Left lung (tissue), 10 donors: ENCODE results near the gene DOK7. TPM values are rescaled to one million over a fixed set of nuclear protein-coding genes. Genes with fewer than 3 reads are reported as not detected.

Source experiments
- ATAC-seq: fragments of 200-7000 bp; cut with Tn5 transposase; one replicate; pipeline ENCODE4 v1.9.1; 2020; ENCODE audit warnings: moderate library complexity
- DNase-seq, 4 donors: peaks; one replicate each; pipeline ENCODE4 v3.0.0-alpha.2; 2013 to 2020
- H3K27ac ChIP-seq, 2 donors: fragments of 200-600 bp; sonication (generic) in 1 of 2; one replicate each; pipeline versions ENCODE4 v1.5.0 to v1.8.0; 2020 to 2021
- H3K27me3 ChIP-seq, 2 donors: fragments of 200-600 bp; sonication (generic) in 1 of 2; one replicate each; pipeline versions ENCODE4 v1.5.0 to v1.8.0; 2020 to 2021
- H3K36me3 ChIP-seq, 2 donors: fragments of 200-600 bp; sonication (generic) in 1 of 2; one replicate each; pipeline versions ENCODE4 v1.5.0 to v1.8.0; 2020 to 2021
- H3K4me1 ChIP-seq, 2 donors: fragments of 200-600 bp; one replicate each; pipeline ENCODE4 v1.8.0; 2021
- H3K4me3 ChIP-seq, 2 donors: fragments of 200-600 bp; sonication (generic) in 1 of 2; one replicate each; pipeline versions ENCODE4 v1.5.0 to v1.8.0; 2020 to 2021; ENCODE audit warnings: mild to moderate bottlenecking in 1 of 2
- H3K9me3 ChIP-seq, 2 donors: fragments of 200-600 bp; sonication (generic) in 1 of 2; one replicate each; pipeline versions ENCODE4 v1.5.0 to v1.8.0; 2020 to 2021
- intact Hi-C, 2 donors: fragments of 100-400 bp; cut with DNase I; formaldehyde crosslinking; loops; one replicate each; pipeline versions ENCODE4 v1.11.2 to v1.14.2; 2022
- polyA plus RNA-seq, 6 donors: library from polyadenylated mRNA; unstranded; fragments of 120-200 nt; gene quantifications; one replicate each; pipeline ENCODE4 v1.2.1, GENCODE V29; 2013; ENCODE audit not compliant: insufficient read length in 6 of 6
- total RNA-seq, 2 donors: library from RNA; stranded (reverse); fragmentation: NEBNext Ultra II Directional; extraction: Animal tissue kit (Norgen Biotek cat#: 25700); gene quantifications; one replicate each; pipeline ENCODE4 v1.2.1, GENCODE V29; 2021
- TF ChIP-seq, protein P1 (sequence below), 2 donors: fragments of 200-600 bp; sonication (generic) in 1 of 2; IDR thresholded peaks; one replicate each; pipeline versions ENCODE4 v1.5.0 to v1.8.0; 2021; ENCODE audit warnings: antibody characterized with exemption in 2 of 2
- donor health status: DM: no; HTN: yes; CAD: no.
- donor health status: DM: no; HTN: no; CAD: no.

Gene DOK7
- total and polyA plus RNA-seq, 8 donors: 0.28 to 6.3 (median 1.2) TPM

DNA sequence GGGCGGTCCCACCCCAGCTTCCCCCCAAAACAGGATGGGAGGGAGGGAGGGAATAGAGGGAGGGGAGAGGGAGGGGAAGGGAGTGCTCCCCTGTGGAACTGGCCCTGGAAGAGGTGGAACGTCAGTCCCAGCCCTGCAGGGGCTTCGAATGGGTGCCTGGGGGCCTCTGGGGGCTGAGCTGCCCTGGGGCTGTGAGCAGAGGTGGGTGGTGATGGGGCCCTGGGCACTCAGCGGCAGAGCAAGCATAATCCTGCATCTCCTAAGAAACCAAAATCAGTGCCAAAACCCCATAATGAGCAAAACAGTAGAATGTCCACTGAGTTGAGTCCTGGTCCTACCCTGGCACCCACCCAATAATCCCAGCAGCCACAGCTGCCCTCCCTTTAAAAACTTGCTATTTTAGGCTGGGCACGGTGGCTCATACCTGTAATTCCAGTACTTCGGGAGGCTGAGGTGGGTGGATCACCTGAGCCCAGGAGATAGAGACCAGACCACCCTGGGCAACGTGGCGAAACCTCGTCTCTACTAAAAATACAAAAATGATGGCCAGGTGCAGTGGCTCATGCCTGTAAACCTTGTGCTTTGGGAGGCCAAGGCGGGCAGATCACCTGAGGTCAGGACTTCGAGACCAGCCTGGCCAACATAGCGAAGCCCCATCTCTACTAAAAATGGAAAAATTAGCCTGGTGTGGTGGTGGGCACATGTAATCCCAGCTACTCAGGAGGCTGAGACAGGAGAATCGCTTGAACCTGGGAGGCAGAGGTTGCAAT is 11.1 kb downstream of the DOK7 start:
- no peak for ATAC-seq
- intact Hi-C loops: no loop called here
- peak in 1 of 4 donors; percentile 45 for DNase-seq

DNA sequence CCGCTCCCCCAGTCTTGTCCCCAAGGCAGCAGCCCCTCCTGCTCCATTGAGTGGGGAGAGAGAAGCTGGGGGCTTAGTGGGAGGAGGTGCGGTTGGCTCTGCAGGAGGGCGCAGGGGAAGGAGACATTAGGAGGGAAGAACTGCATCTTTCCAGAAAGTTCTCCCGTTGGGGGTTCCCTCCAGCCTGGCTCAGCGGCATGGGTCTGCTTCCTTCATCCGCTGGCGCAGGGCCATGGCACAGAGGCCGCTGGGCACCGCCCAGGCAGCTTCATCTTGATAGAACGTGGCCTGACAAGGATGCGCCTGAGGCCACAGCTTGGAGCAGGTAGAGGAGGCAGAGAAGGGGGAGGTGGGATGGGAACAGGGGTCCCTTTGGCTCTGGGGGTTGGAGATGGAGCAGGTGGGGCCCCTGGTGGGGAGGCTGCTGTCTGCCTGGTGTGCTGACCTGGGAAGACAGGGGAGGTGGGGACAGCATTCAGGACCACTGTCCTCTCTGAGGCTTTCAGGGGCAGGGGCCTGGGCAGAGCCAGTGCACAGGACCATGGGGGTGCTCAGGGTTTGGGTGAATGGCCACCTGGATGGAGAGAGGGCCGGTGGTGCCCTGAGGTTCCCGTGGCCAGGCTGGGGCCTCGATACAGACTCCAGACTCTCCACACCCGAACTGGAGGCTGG is 12.1 kb downstream of the DOK7 start:
- DNase-seq: peak in 1 of 4 donors; percentile 59
- Histone ChIP-seq H3K4me1 (no peaks in the 10 kb centered on the region), H3K27ac (no peak overlapping the region), H3K4me3 (no peak overlapping the region), H3K36me3 (no peaks in the 10 kb centered on the region), H3K27me3 (peaks cover 0 to 45% of the 10 kb centered on the region in 2 donors), H3K9me3 (no peaks in the 10 kb centered on the region)
- intact Hi-C loops: no loop called here
- TF ChIP-seq, protein P1, sequence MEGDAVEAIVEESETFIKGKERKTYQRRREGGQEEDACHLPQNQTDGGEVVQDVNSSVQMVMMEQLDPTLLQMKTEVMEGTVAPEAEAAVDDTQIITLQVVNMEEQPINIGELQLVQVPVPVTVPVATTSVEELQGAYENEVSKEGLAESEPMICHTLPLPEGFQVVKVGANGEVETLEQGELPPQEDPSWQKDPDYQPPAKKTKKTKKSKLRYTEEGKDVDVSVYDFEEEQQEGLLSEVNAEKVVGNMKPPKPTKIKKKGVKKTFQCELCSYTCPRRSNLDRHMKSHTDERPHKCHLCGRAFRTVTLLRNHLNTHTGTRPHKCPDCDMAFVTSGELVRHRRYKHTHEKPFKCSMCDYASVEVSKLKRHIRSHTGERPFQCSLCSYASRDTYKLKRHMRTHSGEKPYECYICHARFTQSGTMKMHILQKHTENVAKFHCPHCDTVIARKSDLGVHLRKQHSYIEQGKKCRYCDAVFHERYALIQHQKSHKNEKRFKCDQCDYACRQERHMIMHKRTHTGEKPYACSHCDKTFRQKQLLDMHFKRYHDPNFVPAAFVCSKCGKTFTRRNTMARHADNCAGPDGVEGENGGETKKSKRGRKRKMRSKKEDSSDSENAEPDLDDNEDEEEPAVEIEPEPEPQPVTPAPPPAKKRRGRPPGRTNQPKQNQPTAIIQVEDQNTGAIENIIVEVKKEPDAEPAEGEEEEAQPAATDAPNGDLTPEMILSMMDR (IDR thresholded peaks at IDR 0.05): no peak
- no peak for ATAC-seq

More for the DNA sequence above, 11.1 kb downstream of the DOK7 start:
- H3K4me3 ChIP-seq: no peak overlapping the region
- H3K4me1 ChIP-seq: no peaks in the 10 kb centered on the region
- peaks cover 0 to 35% of the 10 kb centered on the region in 2 donors for H3K27me3 ChIP-seq
- no peak overlapping the region for H3K27ac ChIP-seq
- H3K9me3 ChIP-seq: no peaks in the 10 kb centered on the region
- no peaks in the 10 kb centered on the region for H3K36me3 ChIP-seq
- TF ChIP-seq, protein P1 (IDR thresholded peaks at IDR 0.05): no peak

DNA sequence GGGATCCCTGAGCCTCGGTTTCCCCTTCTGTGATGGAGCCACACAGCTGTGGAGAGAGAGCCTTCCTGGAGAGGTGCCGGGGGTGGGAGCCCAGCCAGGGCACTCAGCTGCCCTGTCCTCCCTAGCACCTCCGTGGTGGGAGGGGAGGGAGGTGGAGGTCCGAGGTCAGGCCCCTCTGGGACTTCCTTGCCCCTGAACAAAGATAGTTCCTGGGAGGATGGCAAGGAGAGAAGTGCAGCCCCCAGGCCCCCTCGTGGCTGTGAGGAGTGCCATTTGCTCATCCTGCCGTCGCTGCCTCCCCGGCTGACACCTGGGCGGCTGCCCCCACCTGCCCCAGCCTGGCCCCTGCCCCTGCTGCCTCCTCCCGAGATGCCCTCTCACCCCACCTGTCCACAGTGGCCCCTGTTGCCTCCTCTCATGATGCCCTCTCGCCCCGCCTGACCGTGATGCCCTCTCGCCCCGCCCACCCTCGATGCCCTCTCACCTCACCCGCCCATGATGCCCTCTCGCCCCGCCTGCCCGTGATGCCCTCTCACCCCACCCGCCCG is 12.7 kb downstream of the DOK7 start:
- H3K4me3 ChIP-seq: no peak overlapping the region
- peak in 1 of 4 donors; percentile 73 for DNase-seq
- intact Hi-C loops: no loop called here

DNA sequence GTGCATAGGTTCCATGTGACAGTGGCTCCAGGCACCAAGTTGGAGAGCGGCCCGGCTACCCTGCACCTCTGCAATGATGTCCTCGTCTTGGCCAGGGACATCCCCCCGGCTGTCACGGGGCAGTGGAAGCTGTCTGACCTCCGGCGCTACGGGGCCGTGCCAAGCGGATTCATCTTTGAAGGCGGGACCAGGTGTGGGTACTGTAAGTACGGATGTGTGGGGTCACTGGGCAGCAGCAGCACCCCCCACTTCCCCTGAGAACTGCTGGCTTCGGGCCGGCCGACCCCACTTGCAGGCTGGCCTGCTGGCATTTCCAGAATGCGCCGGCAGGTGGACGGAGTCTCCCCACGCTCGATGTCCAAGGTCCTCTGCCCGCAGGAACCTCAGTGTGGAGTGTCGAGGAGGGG is 13.2 kb downstream of the DOK7 start:
- no peak overlapping the region for H3K27ac ChIP-seq
- H3K4me3 ChIP-seq: no peak overlapping the region
- H3K27me3 ChIP-seq: peaks cover 0 to 56% of the 10 kb centered on the region in 2 donors
- intact Hi-C loops: no loop called here
- H3K36me3 ChIP-seq: no peaks in the 10 kb centered on the region
- no peaks in the 10 kb centered on the region for H3K4me1 ChIP-seq
- TF ChIP-seq, protein P1 (IDR thresholded peaks at IDR 0.05): no peak
- no peaks in the 10 kb centered on the region for H3K9me3 ChIP-seq
- DNase-seq (peak in 1 of 4 donors; percentile 75), ATAC-seq (no peak)

More for the DNA sequence above, 12.7 kb downstream of the DOK7 start:
- H3K9me3 ChIP-seq: no peaks in the 10 kb centered on the region
- H3K36me3 ChIP-seq: no peaks in the 10 kb centered on the region
- no peak for ATAC-seq
- TF ChIP-seq, protein P1 (IDR thresholded peaks at IDR 0.05): no peak
- peaks cover 0 to 51% of the 10 kb centered on the region in 2 donors for H3K27me3 ChIP-seq
- no peak overlapping the region for H3K27ac ChIP-seq
- no peaks in the 10 kb centered on the region for H3K4me1 ChIP-seq
